CD1c-positive myeloid dendritic cell (primary cell): ENCODE results near the gene MTG1.
"Not testable (repeated sequence)": the region's sequence is repeated elsewhere in the genome, so short reads cannot be mapped to it uniquely, and the experiment has no call there.

ENCODE experiments used
- DNase-seq: peaks from one replicate; pipeline ENCODE4 v3.0.0-alpha.2; 2016; ENCODE audit errors: extremely low spot score

The MTG1 gene

DNA sequence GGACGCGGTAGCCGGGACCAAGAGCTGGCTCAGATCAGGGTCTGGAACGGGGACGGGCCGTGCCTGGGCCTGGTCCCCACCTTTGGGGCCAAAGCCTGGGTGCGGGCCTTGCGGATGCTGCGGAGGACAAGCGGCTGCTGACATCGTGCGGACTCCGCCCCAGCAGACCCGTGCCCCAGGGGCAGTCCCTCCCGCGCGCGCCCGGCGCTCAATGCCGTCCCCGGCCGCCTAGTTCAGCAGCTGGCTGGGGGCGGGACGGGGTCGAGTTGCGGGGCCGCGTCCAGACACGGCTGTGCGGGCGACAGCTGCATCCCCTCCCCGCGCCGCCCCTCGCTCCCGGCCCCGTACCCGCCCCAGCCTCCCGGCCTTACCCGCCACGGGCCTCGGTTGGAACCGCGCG, 30.1 kb downstream of the MTG1 start:
- not testable (repeated sequence) for DNase-seq

DNA sequence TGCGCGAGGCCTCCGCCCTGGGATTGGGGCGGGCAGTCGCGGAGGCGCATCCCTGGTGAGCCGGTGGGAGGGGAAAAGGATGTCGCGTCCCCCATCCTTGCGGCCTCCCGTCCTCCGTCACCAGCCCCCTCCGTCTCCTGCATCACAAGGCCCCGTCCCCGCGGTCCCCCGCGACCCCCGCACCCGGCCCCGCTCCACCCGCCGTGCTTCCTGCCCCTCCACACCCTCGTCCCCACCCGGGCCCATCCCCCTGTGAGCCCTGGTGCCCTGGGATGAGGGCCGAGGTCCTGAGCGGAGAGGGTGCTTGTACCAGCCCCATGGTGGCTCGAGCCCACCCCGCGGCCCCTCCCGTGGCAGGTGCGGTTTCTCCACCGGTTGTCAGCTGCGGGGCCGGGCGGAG, 30.6 kb downstream of the MTG1 start, which contains the start of gene SPRN:
Gene SPRN (minus strand): TSS at position 25 of the 400 bp plus-strand sequence. CDS start 944 bp downstream, outside the sequence.
- not testable (repeated sequence) for DNase-seq

DNA sequence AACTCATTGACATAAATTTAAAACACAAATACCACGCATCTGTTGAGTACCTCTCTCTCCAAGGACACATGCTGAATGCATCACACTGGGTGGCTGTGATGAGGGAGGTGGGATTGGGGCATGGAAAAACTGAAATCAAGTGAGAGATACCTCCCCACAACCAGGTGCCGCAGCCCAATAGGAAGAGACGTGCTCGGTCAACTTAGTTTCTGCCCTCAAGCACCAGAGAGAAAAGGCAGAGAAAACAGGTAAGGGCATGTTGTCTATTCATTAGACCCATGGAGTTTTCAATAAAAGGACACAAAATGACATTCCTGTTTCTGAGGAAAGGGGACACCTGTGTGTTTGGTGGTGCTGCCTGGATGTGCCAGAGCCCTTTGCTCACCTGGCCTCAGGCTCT, 35.6 kb downstream of the MTG1 start:
- not testable (repeated sequence) for DNase-seq

DNA sequence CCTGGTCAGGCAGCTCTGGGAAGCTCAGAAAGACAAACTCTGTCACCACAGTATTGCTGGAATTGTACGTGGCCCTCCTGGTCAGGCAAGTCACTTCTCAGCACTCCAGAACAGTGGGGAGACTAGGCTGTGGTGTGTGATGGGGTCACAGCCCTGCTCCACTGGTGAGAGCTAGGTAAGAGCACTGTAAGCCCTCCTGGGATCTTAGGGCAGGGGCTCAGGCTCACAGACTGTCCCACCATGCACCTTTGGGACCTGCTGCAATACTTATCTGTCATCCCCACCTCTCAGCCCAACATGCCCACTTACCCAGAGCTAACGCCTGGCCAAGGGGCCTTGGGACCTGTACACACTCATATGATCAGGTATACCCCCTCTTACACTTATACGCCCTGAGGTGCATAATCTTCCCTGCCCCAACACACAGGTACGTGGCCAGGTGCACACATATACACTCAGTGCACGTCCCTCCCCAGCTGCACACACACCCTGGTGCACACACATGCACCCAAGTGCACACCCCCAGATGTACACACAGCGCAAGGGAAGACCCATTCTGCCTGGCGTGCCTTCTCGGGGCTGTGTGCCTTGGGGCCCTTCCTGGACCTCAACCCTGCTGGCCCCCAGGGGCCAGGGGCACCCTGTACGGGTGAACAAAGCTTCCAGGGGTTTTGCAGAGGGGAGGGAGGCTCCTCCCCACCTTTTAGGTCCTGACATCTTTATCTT, 38.1 kb downstream of the MTG1 start:
- DNase-seq = not testable (repeated sequence)

DNA sequence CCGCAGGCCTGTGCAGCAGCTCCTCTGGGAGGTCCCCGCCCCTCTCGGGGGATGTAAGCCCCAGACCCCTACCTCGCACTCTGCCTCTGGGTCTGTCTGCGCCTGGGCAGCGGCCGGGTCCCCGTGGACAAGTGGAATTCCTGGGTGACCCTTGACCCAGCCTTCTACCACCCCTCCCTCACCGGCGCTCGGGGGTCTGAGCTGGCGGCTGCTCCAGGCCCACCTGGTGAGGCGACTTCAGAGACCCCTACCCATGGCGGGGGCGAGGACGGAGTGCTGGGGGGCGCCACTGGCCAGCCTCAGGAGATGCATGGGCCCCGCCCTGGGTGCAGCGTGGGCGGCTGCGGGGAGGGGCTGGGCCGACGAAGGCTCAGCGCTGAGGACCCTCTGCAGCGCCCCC, 38.8 kb downstream of the MTG1 start:
- DNase-seq = not testable (repeated sequence)

DNA sequence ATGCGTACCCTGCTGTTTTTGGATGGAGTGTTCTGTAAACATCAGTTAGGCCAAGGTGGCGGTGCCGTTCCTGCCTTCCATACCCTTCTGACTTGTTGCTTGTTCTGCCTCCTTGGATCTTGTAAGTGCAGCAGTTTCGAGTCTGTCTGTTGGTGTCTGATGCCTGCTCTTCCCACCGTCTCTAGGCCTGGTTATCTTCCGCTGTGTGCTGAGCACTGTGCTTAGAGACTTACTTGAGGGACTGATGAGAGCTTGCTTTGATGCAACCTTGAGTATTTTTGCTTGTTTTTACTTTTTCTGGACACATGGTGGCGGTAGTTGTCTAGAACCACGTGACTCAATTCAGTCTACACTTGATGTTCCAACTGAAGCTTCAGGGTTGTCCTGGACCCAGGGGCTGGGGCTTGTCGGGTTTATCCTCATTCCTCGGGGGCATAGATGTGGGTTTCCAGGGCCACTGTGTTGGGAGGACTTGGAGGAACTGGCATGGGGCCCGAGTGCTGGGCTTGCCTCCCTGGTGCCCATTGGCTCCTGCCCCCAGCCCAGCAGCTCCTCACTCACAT, 44.8 kb downstream of the MTG1 start:
- peak; percentile 38 for DNase-seq

DNA sequence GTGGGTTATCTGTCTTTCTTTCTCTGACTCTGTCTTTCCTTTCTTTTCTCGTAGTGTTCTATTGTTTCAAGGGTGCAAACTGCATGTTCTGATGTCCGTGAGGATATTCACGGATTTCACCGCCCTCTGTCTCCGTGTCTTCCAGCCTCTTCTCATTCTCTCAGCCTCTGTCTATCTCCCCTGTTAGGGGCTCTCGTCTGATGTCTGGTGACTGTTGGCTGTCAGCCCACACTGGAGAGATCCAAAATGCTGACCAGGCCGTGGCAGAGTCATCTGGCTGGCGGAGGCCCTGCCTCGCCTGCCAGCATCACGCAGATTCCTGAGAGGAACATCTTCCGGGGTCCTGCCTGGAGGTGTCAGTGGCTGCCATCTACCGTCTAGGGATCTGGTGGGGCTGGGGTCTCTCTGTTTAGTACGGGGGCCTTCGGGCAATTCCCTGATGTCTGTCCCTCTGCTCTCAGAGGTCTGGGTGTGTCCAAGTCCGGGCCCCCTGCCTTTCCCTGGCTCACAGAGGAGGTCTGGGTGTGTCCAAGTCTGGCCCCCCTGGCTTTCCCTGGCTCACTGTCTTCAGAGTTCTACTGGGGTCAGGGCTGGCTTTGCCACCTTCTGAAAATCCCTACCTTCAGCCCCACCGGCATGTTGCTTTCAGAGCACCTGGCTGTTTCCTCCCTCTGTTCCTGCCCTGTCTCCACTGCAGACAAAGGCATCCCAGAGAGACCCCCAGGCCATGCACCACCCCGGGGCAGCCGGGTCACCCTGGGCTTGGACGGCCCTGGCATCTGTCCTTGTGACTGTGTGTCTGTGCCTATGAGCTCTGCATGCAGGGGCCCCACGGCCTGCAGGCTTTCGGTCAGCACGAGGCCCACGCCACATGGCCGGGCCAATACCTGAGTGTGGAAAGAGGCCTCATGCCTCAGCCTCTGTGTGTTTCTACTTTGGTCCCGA, 45.8 kb downstream of the MTG1 start:
- DNase-seq = no peak

DNA sequence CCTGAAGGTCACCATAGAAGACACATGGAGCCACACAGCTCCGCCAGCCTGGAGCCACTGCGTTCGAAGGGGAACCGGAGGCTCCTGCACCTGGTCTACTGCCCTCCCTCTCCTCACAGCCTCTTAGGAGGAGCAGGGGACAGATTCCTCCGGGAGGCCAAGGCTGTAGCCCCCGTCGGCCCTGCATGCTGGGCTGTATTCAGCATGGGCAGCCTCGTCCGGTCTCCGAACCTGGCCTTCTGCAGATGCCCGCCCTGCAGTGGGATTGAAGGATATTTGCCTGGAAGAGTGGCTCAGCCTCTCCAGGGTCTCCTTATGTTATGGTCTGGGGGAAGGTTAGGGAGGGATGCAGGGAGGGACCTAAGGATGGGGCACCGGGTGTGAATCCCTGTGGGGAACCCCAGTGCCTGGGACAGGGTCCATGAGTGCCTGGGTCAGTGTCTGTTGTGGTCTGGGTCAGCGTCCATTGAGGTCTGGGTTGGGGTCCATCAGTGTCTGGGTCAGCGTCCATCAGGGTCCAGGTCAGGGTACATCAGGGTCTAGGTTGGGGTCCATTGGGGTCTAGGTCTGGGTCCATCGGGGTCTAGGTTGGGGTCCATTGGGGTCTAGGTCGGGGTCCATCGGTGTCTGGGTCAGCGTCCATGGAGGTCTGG, 46.8 kb downstream of the MTG1 start:
- no peak for DNase-seq

DNA sequence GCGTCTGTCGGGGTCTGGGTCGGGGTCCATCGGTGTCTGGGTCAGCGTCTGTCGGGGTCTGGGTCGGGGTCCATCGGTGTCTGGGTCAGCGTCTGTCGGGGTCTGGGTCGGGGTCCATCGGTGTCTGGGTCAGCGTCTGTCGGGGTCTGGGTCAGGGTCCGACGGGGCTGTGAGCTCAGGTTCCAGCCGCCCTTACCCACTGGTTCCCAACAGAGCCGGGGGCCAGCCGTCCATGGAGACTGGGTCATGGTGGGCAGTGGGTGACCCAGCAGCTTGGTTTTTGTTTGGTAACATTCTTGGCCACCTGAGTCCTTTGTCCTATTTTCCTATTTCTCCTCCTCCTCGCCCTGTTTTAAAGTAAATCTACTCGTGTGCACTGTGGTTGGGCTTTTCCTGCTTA, 47.4 kb downstream of the MTG1 start:
- not testable (repeated sequence) for DNase-seq

DNA sequence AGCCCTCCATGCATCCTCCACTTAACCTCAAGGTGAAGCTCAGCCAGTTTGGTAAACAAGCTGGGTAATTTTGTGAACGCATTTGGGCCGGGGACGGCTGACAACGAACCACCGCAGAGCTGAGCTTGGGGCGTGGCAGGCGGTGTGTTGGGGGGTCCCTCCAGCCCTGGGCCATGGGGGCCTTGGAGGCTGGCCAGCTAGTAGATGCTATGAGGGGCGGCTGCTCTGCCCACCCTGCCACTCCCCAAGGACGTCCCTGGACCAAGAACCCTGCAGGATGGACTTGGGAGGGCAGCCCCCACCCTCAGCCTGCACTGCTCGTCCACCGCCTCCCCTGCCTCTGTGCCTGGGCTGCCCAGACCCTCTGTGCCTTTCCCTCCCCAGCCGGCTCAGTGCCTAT, 47.8 kb downstream of the MTG1 start:
- DNase-seq = no peak

DNA sequence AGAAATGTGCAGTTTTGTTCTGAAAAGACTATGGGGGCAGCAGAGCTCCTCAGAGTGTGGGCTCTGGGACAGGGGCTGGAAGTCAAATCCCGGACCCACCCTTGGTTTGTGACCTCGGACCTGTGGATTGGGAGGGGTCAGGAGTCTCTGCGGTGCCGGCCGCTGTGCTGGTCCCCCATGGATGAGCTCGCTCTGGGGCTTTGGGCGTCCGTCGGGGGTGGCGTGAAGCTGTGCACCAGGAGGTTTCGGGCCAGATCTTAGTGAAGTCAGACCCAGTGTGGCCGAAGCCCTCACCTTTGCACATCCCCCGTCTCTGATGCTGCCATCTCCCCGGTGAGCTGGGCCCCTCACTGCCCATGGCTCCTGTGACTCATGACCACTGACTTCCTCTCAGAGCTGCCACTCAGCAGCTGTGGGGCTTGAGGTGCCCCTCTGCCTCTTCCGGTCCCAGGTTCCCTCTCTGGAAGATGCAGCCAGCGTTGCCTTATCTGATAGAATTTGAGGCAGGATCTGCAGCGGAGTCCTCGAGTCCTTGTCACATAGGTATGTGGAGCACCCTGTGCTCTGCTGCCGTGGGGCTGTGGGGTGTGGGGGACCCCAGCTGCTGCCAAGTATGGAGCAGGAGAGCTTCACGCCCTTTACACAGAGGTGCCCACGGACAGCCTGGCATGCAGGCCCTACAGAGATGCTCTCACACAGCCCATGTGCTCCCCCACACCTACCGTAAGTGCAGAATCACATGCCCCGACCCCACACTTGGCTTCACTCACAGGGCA, 48.4 kb downstream of the MTG1 start:
- DNase-seq = peak; percentile 1

DNA sequence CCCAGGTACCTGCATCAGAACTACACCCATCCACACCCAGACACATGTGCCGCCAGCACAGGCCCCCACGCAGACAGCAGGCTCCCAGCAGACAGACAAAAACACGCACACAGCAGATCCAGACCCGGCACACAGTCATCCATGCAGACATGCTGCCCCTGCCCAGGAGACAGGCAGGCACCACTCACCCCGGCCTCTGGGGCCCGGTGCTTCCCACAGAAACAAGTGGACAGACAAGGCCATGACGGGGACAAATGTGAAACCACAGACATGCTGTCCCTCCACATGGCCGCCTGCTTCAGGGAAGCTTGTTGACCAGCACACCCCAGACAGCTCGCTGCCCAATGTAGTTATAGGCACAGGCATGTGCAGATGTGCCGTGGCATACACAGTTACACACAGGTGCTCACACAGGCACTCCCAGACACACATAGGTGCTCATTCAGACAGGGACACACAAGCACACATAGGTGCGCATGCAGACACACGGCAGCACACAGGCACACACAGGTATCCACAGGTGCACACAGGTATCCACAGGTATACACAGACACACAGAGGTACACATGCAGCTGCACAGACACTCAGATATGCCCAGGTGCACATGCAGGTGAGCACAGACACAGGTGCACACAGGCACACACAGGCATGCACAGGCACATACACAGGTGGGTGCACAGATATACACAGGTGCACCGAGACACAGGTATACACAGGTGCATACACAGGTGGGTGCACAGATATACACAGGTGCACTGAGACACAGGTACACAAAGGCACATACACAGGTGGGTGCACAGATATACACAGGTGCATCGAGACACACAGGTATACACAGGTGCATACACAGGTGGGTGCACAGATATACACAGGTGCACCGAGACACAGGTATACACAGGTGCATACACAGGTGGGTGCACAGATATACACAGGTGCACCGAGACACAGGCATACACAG, 49.3 kb downstream of the MTG1 start:
- no peak for DNase-seq

DNA sequence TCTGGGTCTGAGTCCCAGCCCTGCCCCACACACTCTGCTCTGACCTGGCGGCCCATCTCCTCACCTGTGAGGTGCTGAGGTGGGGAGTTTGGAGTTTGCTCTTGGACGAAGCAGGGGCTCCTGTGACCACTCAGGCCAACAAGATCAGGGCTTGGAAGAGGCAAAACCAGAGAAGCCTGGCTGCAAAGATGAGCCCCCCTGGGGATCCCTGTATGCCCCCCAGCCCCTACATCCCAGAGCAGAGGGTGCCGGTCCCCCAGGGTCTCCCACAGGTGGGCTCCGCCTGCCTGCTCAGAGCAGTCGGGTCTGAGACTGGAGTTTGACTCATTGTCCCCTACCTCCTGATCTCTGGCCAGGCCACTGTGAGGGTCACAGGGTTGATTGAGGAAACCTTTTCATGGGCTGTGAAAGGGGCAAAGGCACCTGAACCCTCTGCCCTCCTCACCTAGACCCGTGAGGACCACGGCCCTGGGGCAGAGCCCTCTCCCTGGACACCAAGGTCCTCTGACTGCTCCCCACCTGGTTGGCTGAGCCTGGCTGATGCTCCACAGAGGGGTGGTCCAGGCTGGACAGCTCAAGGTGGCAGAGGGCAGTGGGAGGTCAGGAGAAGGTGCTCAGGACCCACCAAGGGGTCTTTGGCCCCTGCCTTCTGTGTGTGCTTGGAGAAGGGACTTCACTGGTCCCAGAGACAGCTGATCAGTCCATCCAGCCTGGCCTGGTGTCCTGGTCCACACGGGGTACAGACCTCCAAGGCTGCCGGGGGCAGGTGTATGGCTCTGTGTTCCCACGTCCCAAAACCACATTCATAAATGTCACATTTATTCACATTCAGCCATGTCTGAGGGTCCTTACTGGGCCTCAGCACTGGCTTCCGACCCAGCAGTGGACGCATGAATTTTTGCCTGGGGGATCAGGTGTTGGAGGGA, 50.6 kb downstream of the MTG1 start:
- DNase-seq = no peak

DNA sequence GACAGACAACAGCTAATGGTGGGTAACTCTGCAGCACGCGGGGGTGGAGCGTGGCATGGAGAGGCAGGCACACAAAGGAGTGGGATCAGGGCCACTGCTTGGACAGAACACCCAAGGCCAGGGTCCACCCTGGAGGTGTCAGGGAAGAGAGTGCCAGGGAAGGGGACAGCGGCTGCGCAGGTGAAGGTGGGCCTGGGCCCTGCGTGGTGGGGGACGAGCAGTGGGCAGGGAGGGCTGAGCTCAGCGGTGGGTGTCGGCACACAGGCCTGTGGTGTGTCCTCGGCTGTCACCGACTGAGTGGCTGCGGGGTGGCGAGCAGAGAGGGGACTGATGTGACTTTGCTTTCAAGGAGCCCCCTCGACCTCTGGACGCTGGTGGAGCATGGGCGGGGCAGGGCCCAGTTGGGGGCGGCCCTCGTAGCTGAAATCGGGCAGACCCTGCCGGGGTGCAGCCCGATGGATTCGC, 51.3 kb downstream of the MTG1 start:
- no peak for DNase-seq

DNA sequence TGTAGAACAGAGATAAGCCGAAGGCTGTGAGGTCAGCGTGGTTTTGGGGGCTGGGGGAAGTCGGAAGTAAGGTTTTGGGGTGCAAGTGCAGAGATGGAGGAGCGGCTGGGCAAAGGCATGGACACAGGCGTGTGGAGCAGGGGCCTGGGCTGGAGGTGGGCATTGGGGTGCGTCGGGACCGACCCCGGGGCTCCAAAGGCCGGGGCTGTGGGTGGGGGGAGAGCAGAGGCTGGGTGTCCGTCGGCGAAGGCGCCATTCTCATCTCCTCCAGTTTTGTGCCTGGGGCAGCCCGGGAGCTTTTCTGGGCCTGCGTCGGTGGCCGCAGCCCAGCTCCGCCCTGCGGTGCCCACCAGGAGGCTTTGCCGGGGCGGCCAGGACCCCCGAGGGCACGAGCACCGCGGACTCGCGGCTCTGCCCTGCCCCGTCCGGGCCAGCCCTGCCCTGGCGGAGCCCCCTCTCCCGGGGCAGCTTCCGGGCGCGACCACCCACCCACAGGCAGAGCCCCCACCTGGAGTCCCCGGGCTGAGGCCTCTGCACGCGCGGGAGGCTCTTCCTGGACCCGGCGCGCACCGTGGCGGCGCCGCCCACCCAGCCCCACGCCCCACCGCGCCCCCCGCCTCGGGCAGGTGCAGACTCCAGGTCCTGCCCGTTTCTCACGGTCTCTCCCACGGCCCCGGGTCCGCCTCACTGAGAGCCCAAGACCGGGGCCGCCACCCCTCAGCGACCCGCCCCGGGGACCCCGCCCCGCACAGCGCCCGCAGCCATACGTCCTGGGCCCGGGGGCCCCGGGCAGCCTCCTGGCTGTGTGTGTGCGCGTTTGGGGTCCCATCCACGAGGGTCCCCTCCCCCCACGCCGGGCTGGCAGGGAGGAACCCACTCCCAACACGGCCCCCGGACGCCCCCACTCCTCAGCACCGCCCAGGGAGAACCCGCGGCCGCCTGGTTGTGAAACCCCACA, 52.1 kb downstream of the MTG1 start:
- DNase-seq = no peak

DNA sequence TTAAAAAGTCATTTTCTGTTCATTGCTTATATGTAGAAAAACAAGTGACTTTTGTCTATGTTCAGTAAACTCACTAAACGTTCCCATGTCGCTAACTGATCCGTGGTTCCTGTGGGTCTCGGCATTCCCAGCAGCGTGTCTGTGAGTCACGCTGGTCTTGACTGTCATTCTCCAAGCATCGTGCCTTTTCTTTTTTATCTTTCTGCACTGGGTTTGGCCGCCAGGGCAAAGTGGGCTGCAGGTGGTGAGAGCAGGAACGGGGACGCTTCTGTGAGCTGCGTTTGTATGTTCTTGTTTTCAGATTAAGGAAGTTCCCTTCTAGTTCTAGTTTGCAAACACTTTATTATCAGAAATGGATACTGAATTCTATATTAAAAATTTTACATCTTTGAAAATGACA, 53.0 kb downstream of the MTG1 start:
- DNase-seq = no peak

DNA sequence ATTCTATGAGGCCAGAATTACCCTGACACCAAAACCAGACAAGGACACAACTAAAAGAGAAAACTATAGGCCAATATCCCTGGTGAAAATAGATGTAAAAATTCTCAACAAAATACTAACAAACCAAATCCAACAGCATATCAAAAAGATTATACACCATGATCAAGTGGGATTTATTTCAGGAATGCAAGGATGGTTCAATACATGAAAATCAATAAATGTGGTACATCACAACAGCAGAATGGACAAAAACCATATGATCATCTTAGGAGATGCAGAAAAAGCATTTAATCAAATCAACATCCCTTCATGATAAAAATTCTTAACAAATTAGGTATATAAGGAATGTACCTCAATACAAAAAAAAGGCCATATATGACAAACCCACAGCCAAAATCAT, 54.2 kb downstream of the MTG1 start:
- no peak for DNase-seq

DNA sequence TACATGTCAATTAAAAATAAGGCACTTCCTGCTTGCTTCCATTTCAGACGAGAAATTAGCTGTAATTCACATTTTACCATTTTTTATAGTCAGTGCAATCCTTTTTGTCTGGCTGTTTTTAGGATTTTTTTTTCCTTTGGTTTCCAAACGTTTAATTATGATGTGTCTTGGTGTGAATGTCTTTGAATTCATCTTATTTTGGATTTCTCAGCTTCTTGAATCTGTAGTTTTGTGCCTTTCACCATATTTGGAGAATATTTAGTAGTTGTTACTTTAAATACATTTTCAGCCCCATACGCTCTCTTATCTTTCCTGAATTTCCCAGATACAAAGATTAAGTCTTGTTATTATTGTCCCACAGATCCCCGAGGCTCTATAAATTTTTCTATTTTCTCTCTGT, 57.4 kb downstream of the MTG1 start:
- no peak for DNase-seq
